Measurements from ENCODE around the gene RINL. TPM values are rescaled to one million over a fixed set of nuclear protein-coding genes. Genes with fewer than 3 reads are reported as not detected.
"Not testable (repeated sequence)": the region's sequence is repeated elsewhere in the genome, so short reads cannot be mapped to it uniquely, and the experiment has no call there.

Gene RINL
- total RNA-seq, 1 donor = 2.5 TPM

GRCh38 chr19:38875656-38876395 lies 2.2 kb downstream of the RINL start:
- Histone ChIP-seq H4K20me1 (ENCODE audit: insufficient read depth, low read length) (no peaks in the 10 kb centered on the region), H3K9me3 (ENCODE audit: low read depth, low read length) (no peaks in the 10 kb centered on the region), H3K4me2 (ENCODE audit: insufficient read depth, low read length) (no peak overlapping the region), H3K27me3 (ENCODE audit: insufficient read depth, low read length) (no peaks in the 10 kb centered on the region), H3K79me2 (ENCODE audit: insufficient read depth, low read length) (no peaks in the 10 kb centered on the region), H3K4me1 (ENCODE audit: insufficient read depth, low read length) (no peaks in the 10 kb centered on the region), H3K27ac (ENCODE audit: low read depth, low read length) (no peak overlapping the region), H3K36me3 (ENCODE audit: insufficient read depth, low read length) (no peaks in the 10 kb centered on the region), H3K4me3 (ENCODE audit: insufficient read depth, low read length) (no peak overlapping the region), H2AFZ (ENCODE audit: low read length) (no peak overlapping the region)
- TF ChIP-seq CTCF (IDR thresholded peaks at IDR 0.05; ENCODE audit: extremely low read depth, low read depth, low read length) = no peak
- DNase-seq (ENCODE audit: insufficient read length, low spot score, missing footprints) = no peak

GRCh38 chr19:38873400-38873799 lies 4.7 kb downstream of the RINL start:
- not testable (repeated sequence) for H2AFZ ChIP-seq (ENCODE audit: low read length); DNase-seq (ENCODE audit: insufficient read length, low spot score, missing footprints); H3K36me3 ChIP-seq (ENCODE audit: insufficient read depth, low read length); H4K20me1 ChIP-seq (ENCODE audit: insufficient read depth, low read length); H3K4me1 ChIP-seq (ENCODE audit: insufficient read depth, low read length); H3K27ac ChIP-seq (ENCODE audit: low read depth, low read length); H3K9me3 ChIP-seq (ENCODE audit: low read depth, low read length); H3K27me3 ChIP-seq (ENCODE audit: insufficient read depth, low read length); H3K79me2 ChIP-seq (ENCODE audit: insufficient read depth, low read length); H3K4me2 ChIP-seq (ENCODE audit: insufficient read depth, low read length); H3K4me3 ChIP-seq (ENCODE audit: insufficient read depth, low read length)

- no peak for TF ChIP-seq CTCF (IDR thresholded peaks at IDR 0.05; ENCODE audit: extremely low read depth, low read depth, low read length)
- Histone ChIP-seq H3K4me2 (ENCODE audit: insufficient read depth, low read length) (no peak overlapping the region), H3K4me1 (ENCODE audit: insufficient read depth, low read length) (peaks cover 6% of the 10 kb centered on the region), H3K9me3 (ENCODE audit: low read depth, low read length) (no peaks in the 10 kb centered on the region), H3K4me3 (ENCODE audit: insufficient read depth, low read length) (no peak overlapping the region), H3K27ac (ENCODE audit: low read depth, low read length) (no peak overlapping the region), H3K79me2 (ENCODE audit: insufficient read depth, low read length) (no peaks in the 10 kb centered on the region), H2AFZ (ENCODE audit: low read length) (no peak overlapping the region), H3K36me3 (ENCODE audit: insufficient read depth, low read length) (no peaks in the 10 kb centered on the region), H4K20me1 (ENCODE audit: insufficient read depth, low read length) (no peaks in the 10 kb centered on the region), H3K27me3 (ENCODE audit: insufficient read depth, low read length) (no peaks in the 10 kb centered on the region)
- DNase-seq (ENCODE audit: insufficient read length, low spot score, missing footprints) = peak; percentile 65
Observed at GRCh38 chr19:38870612-38871011, 7.5 kb downstream of the RINL start.

GRCh38 chr19:38869836-38870607 lies 8.1 kb downstream of the RINL start:
- DNase-seq (ENCODE audit: insufficient read length, low spot score, missing footprints) = peak; percentile 89

More at GRCh38 chr19:38869836-38870607, 8.1 kb downstream of the RINL start:
- Histone ChIP-seq H3K79me2 (ENCODE audit: insufficient read depth, low read length) (no peaks in the 10 kb centered on the region), H3K4me1 (ENCODE audit: insufficient read depth, low read length) (peaks cover 6% of the 10 kb centered on the region), H3K4me3 (ENCODE audit: insufficient read depth, low read length) (peak overlapping the region; percentile 65), H3K27ac (ENCODE audit: low read depth, low read length) (no peak overlapping the region), H3K27me3 (ENCODE audit: insufficient read depth, low read length) (no peaks in the 10 kb centered on the region), H3K36me3 (ENCODE audit: insufficient read depth, low read length) (no peaks in the 10 kb centered on the region), H2AFZ (ENCODE audit: low read length) (peak overlapping the region; percentile 95), H4K20me1 (ENCODE audit: insufficient read depth, low read length) (no peaks in the 10 kb centered on the region), H3K9me3 (ENCODE audit: low read depth, low read length) (no peaks in the 10 kb centered on the region), H3K4me2 (ENCODE audit: insufficient read depth, low read length) (peak overlapping the region; percentile 89)
- TF ChIP-seq CTCF (IDR thresholded peaks at IDR 0.05; ENCODE audit: extremely low read depth, low read depth, low read length) = peak; percentile 62
